ENCODE results near the gene TRABD2B.

TRABD2B gene

DNA sequence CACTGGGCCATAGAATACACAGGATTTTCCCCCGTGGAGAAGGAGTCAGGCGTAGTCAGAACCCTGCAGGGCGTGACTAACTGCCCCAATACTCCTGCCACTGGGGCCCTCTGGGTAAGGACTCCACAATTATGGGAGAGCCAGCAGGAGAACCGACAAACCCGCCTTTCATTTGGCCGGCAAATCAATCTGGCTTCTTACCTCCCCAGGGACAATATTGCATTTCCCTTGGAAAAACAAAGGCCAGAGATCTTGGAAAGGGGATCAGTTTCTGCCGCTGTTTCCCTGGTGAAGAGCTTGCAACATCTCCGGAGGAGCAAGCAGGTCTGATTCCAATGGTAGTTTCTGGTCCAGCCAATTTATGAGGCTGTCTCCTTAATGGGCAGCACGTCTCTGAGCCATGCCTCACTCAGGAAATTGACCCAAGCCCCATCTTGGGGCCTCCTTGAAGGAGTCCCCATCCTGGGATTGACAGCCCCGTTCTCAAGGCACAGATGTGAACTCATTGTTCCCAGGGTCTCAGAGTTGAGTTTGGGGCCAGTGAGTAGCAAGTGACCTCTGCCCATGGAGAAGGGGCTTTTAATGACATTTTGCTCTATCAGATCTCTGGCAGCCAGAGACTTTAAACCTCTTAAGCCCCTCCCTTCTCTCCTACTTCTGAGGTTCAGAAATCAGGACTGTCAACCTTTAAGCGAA lies 4.3 kb downstream of the TRABD2B start:
- DNase-seq: no peak

GRCh38 chr1:47991673-47992072 lies 5.5 kb downstream of the TRABD2B start:
- no peak for DNase-seq

GRCh38 chr1:47991187-47991586 lies 6.0 kb downstream of the TRABD2B start:
- peak in 3 of 4 experiments; percentile 7 to 17 (median 9) for DNase-seq

DNA sequence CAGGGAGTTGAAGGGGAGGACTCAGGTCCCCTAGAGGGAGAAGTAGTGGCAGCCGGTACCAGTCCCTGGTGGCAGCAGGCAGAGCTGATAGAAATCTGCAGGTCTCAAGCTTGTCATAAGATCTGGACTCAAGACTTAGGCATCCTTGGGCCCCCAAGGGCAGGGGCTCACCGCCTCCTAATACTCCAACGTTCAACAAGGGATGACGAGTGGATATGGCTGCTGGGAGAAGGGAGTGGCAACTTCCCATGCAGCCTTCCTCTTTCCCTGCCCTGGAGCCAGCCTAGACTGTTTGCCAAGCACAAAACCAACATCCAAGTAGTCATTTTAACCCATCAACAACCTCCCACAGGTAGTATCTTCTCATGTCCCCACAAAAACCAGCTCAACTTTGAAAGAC lies 6.9 kb downstream of the TRABD2B start:
- no peak for DNase-seq

GRCh38 chr1:47987601-47988000 lies 9.6 kb downstream of the TRABD2B start:
- no peak for DNase-seq

- DNase-seq: no peak
Measured at GRCh38 chr1:47986761-47987200, 10.4 kb downstream of the TRABD2B start.

DNA sequence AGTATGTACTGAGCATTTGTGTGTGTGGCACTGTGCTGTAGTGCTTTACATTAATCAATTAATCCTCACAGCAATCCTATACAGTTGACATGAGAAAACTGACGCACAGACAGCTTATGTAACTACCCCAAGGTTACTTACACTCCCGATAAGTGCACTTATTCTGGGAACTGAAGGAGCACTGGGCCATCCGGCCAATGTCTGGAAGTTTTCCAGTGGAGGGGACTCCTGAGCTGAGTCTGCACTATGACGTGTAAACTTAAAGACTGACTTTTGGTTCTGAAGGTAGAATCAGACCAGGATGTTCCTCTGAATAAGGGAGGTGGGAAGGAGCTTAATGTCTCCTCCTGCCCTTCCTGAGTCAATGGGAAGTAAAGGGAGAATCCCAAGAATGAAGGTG lies 12.2 kb downstream of the TRABD2B start:
- no peak for DNase-seq

- no peak for DNase-seq
Measured at GRCh38 chr1:47984175-47984789, 12.9 kb downstream of the TRABD2B start.

DNA sequence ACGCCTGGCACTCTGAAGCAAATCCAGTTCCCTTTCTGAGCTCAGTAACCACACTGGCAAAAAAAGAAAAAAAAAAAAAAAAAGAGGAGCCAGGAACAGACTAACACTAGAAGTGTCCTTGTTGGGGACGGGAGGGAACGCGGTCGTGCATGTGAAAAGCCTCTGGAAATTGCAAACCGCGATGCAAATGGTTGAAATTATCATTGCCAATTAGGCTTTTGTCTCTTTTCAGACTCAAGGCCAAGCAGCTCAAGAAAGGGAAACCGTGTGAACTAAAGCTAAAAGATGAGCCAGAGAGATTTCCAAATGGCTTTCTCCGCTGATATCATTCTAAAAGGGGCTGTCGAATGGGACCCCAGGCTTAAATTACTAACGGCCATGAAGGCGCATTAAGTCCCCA lies 13.5 kb downstream of the TRABD2B start:
- no peak for DNase-seq

DNA sequence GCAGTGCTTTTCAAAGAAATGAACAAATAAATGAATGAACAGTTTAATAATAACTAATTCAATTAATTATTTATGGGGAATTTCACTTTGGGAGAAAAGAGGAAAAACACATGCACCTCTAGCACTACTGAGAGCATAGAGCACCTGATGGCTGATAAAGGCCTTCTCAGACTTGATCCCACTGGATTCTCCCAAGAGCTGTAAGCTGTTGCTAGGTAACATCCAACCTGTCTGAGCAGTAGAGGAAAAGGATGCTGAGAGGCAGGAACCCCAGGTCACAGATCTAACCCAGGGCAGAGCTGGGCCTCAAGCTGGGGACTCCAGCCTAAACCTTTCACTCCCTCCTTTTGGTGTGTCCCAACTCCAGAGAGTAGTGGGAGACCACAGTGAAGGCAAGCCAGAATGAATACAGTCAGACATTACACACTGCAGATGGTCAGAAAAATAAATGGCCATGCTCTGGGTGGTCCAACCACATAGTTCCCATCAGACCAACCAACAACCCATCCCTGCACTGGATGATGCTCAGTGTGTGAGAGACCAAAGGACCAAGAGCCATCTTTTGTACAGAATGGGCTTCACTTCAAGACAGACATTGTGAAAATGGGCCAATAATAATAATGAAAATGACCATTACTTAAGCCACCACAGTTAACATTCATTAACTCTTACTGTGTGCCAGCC lies 15.4 kb downstream of the TRABD2B start:
- no peak for DNase-seq

- DNase-seq: no peak
Measured at GRCh38 chr1:47980501-47980900, 16.7 kb downstream of the TRABD2B start.

DNA sequence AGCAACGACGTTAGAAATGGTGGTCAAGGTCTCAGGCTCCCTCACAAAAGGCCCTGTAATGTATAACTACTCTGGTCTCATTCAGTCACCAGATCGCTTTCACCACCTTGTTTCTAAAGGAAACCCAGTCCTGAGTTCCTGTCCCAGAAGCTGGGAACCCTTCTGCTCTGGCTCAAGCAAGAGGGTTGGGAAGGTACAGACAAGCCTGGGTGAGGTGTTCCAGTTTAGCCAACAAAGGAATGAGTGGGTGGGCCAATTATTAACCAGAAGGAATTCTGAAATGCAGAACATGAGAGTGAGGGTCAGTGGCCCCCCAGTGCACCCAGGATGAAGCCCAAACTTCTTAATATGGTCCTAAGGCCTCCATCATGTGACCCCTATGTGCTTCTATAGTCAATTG lies 17.5 kb downstream of the TRABD2B start:
- DNase-seq: no peak

- DNase-seq: no peak
Measured at GRCh38 chr1:47978486-47978885, 18.7 kb downstream of the TRABD2B start.

- no peak for DNase-seq
Measured at GRCh38 chr1:47976728-47977127, 20.5 kb downstream of the TRABD2B start.

GRCh38 chr1:47976267-47976666 lies 20.9 kb downstream of the TRABD2B start:
- DNase-seq: no peak

GRCh38 chr1:47975302-47975921 lies 21.8 kb downstream of the TRABD2B start:
- no peak for DNase-seq

DNA sequence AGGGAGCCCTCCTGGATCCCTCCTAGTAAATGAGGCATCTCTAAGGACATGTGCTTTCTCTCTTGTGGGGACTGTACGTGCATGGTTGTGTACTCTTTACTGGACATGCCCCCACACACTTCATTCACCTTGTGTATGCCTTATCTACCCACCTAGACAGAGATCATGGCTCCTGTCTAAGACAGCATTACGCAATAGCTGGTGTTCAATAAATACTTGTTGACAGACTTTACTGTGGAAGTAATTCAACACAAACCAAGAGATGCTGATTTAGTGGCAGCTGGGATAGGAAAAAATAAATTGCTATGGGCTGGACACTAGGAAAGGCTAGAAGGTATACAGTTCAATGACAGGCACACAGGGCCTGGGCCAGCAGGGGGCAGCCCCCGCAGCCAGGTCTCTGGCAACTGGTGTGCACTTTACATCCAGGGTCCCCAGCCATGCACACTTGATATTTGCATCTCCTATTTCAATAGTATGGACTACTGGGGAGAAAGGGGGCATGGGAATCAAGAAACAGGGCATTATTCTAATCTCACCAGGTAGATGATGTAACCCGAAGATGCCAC lies 24.2 kb downstream of the TRABD2B start:
- no peak for DNase-seq

DNA sequence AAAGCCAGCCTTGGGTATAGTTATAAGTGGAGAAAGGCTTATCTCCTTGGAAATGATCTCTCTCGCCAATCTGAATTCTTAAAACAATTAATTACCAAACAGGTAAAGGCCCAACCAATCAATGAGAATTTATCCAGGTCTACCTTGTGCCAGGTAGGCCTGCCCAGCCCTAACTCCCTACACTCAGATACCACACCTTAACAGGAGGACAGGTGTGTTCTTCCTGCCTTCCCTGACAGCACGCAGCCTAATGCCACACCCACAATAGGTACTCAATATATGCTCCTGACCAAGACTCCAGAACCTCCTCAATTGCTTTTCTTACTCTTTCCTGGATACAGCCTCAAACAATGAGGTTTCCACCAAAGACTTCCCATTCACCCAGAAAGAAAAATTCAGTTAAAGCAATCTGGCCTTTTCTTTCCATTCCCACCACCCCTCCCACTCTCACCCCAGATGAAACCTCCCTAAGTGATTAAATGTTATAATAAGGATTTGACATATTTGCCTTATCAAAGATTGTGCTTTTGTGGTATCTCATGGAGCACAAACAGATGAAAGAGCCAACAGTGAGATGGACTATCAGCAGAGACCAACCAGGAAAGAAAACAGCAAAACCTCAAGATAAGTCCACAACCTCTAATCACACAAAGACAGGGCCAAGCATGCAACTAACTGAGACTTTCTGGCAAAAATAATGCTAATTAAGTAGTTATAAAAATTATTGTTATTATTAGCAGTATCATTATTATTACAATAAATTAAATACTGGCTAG lies 25.6 kb downstream of the TRABD2B start:
- DNase-seq: no peak

- no peak for DNase-seq
Measured at GRCh38 chr1:47970882-47971281, 26.3 kb downstream of the TRABD2B start.

DNA sequence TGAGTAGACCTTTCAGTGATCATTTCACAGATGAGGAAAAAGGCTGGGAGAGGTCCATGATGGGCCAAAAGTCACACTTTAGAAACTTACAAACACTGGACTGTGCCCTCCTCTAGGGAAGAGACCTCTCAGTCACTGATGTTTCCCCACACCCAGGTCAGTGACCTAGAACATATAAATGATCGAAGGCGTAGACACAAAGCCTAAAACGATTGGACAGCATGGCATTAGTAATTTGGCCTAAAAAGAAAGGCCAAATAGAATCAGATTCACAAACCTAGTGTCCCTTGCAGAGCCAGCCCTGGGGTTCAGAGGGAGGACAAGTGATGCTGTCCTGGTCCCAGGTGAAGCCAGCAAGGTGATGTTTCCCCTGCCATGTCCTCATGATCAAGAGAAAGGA lies 27.7 kb downstream of the TRABD2B start:
- DNase-seq: no peak

DNA sequence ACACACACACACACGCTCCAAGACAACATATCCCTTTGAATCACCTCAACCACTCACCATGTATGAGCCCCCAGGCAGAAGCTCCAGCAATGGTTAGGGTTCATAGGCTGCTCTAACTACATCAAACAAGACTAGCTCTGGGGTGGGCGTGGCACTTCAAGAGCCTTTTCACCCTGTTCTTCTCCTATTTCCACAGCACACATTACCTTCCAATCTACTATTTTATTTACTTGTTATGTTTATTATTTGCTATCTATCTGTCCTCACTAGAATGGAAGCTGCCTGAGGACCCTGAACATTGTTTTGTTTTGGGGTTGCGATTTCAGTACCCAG lies 28.7 kb downstream of the TRABD2B start:
- DNase-seq: no peak

- no peak for DNase-seq
Measured at GRCh38 chr1:47967864-47968555, 29.2 kb downstream of the TRABD2B start.
